IMR-90 (cell line): ENCODE data around the gene TM4SF1. TPM values are rescaled to one million over a fixed set of nuclear protein-coding genes. Genes with fewer than 3 reads are reported as not detected.

Experiments used
- ATAC-seq: fragments of 200-7000 bp; cut with Tn5 transposase; 2 replicates; pipeline ENCODE4 v1.9.1; 2020; ENCODE audit warnings: low read depth, mild to moderate bottlenecking, moderate library complexity
- BruUV-seq: library from RNA; stranded (reverse); fragments of 400-500 nt; replicated peaks from 2 replicates; lab custom pipeline; 2021; lab: Mats Ljungman, UMichigan
- CTCF ChIA-PET: fragments of 300-600 bp; formaldehyde crosslinking; extraction: SDS; loops from one replicate; lab custom pipeline; 2021; ENCODE audit warnings: antibody characterized with exemption; lab: Yijun Ruan, JAX
- POLR2A ChIA-PET: fragments of 300-600 bp; sonication (Branson Sonifier 250); formaldehyde crosslinking; loops from one replicate; lab custom pipeline; 2022; ENCODE audit warnings: antibody characterized with exemption; ENCODE audit not compliant: unreplicated experiment; lab: Charles Lee
- DNase-seq: peaks from one replicate; pipeline ENCODE4 v3.0.0; 2013
- H2AFZ ChIP-seq: replicated peaks from 2 replicates; pipeline ENCODE3; 2013; ENCODE audit warnings: low read length, mild to moderate bottlenecking; ENCODE audit not compliant: poor library complexity
- H2AK5ac ChIP-seq: 2 replicates; pipeline ENCODE4 v1.6.1; 2013; ENCODE audit warnings: low read depth, low read length, inconsistent platforms
- H2AK9ac ChIP-seq: replicated peaks from 2 replicates; pipeline ENCODE3; 2013; ENCODE audit warnings: mild to moderate bottlenecking, low read depth, low read length, moderate library complexity; ENCODE audit not compliant: poor library complexity
- H2BK120ac ChIP-seq: 2 replicates; pipeline ENCODE4 v1.6.1; 2013; ENCODE audit warnings: low read depth, low read length, inconsistent platforms
- H2BK15ac ChIP-seq: 3 replicates; pipeline ENCODE4 v1.6.1; 2013; ENCODE audit warnings: low read depth, low read length, inconsistent platforms
- H2BK20ac ChIP-seq: 2 replicates; pipeline ENCODE4 v1.6.1; 2013; ENCODE audit warnings: low read depth, mild to moderate bottlenecking, inconsistent platforms, low read length, moderate library complexity
- H2BK5ac ChIP-seq: 2 replicates; pipeline ENCODE4 v1.6.1; 2013; ENCODE audit warnings: mild to moderate bottlenecking, low read depth, low read length, inconsistent platforms; ENCODE audit not compliant: poor library complexity, severe bottlenecking
- H3K14ac ChIP-seq: replicated peaks from 2 replicates; pipeline ENCODE4 v1.6.1; 2013; ENCODE audit warnings: low read depth, low read length, inconsistent platforms
- H3K18ac ChIP-seq: 2 replicates; pipeline ENCODE4 v1.6.1; 2013; ENCODE audit warnings: low read depth, low read length, control low read depth
- H3K23ac ChIP-seq: 2 replicates; pipeline ENCODE4 v1.6.1; 2013; ENCODE audit warnings: low read depth, low read length, inconsistent platforms
- H3K27ac ChIP-seq: 2 replicates; pipeline ENCODE4 v1.5.1; 2013; ENCODE audit warnings: mild to moderate bottlenecking, control low read depth, low read length; ENCODE audit not compliant: insufficient read depth
- H3K27me3 ChIP-seq: 2 replicates; pipeline ENCODE4 v1.6.1; 2013; ENCODE audit warnings: low read length; ENCODE audit not compliant: control insufficient read depth, insufficient read depth
- H3K36me3 ChIP-seq: 2 replicates; pipeline ENCODE4 v1.6.1; 2013; ENCODE audit warnings: low read length, mixed read lengths; ENCODE audit not compliant: control insufficient read depth, insufficient read depth
- H3K4ac ChIP-seq: 2 replicates; pipeline ENCODE4 v1.6.1; 2013; ENCODE audit warnings: low read depth, low read length, inconsistent platforms
- H3K4me1 ChIP-seq: 2 replicates; pipeline ENCODE4 v1.6.1; 2013; ENCODE audit warnings: low read length, mixed read lengths; ENCODE audit not compliant: control insufficient read depth, insufficient read depth
- H3K4me2 ChIP-seq: 2 replicates; pipeline ENCODE4 v1.6.1; 2013; ENCODE audit warnings: low read depth, mild to moderate bottlenecking, control low read depth, low read length, moderate library complexity
- H3K4me3 ChIP-seq: 2 replicates; pipeline ENCODE4 v1.5.1; 2013; ENCODE audit warnings: low read depth, mild to moderate bottlenecking, control low read depth, low read length, moderate library complexity; ENCODE audit not compliant: insufficient read depth
- H3K56ac ChIP-seq: 2 replicates; pipeline ENCODE4 v1.6.1; 2013; ENCODE audit warnings: low read length, inconsistent platforms; ENCODE audit not compliant: insufficient read depth; ENCODE audit errors: extremely low read depth
- H3K79me1 ChIP-seq, 2 experiments: 2 replicates each; pipeline ENCODE4 v1.6.1; 2013; ENCODE audit warnings: low read length in 2 of 2, inconsistent platforms in 1 of 2, low read depth in 1 of 2
- H3K9ac ChIP-seq: 2 replicates; pipeline ENCODE4 v1.6.1; 2013; ENCODE audit warnings: low read depth, low read length, control low read depth
- H3K9me1 ChIP-seq: 2 replicates; pipeline ENCODE4 v1.6.1; 2013; ENCODE audit warnings: low read length, inconsistent platforms; ENCODE audit not compliant: insufficient read depth
- H3K9me3 ChIP-seq: 2 replicates; pipeline ENCODE4 v1.6.1; 2013; ENCODE audit warnings: low read length; ENCODE audit not compliant: control insufficient read depth, insufficient read depth
- H4K20me1 ChIP-seq: 2 replicates; pipeline ENCODE4 v1.6.1; 2013; ENCODE audit warnings: low read length, inconsistent platforms; ENCODE audit not compliant: insufficient read depth
- H4K5ac ChIP-seq: 2 replicates; pipeline ENCODE4 v1.6.1; 2013; ENCODE audit warnings: mild to moderate bottlenecking, low read depth, low read length, control low read depth
- H4K8ac ChIP-seq, 2 experiments: 2 replicates each; pipeline ENCODE4 v1.6.1; 2013; ENCODE audit warnings: low read depth in 2 of 2, low read length in 2 of 2, control low read depth in 1 of 2, inconsistent platforms in 1 of 2
- H4K91ac ChIP-seq: 2 replicates; pipeline ENCODE4 v1.6.1; 2013; ENCODE audit warnings: low read depth, low read length, inconsistent platforms; ENCODE audit not compliant: insufficient read depth
- CEBPB ChIP-seq: IDR thresholded peaks from 2 replicates; pipeline ENCODE4 v1.6.1; 2012; ENCODE audit warnings: low read depth, low read length, improper control_type of control experiment
- POLR2A ChIP-seq: IDR thresholded peaks from 2 replicates; pipeline ENCODE4 v1.6.1; 2012; ENCODE audit warnings: mild to moderate bottlenecking, low read depth, low read length
- RAD21 ChIP-seq: IDR thresholded peaks from 2 replicates; pipeline ENCODE4 v1.6.1; 2012; ENCODE audit warnings: low read length, improper control_type of control experiment
- WGBS, 2 experiments: methylation state at CpG; one replicate each; pipeline versions ENCODE4 v1.1.5 to v1.1.7; 2013; ENCODE audit warnings: missing lambda C conversion rate in 2 of 2; ENCODE audit not compliant: insufficient read length in 1 of 2; ENCODE audit errors: extremely low coverage in 2 of 2; 5-methylcytosine and 5-hydroxymethylcytosine counted together
- dilution Hi-C: fragments of 300-500 bp; cut with HindIII; formaldehyde crosslinking; loops from one replicate; pipeline ENCODE4 v1.14.3; 2018; ENCODE audit warnings: low sequenced_read_pairs; ENCODE audit not compliant: unreplicated experiment
- in situ Hi-C: fragments of 300-500 bp; cut with MboI; formaldehyde crosslinking; loops from 3 replicates; pipeline ENCODE4 v1.14.3; 2019; ENCODE audit warnings: low sequenced_read_pairs, inconsistent platforms, mixed read lengths
- intact Hi-C: fragments of 100-400 bp; cut with micrococcal nuclease; formaldehyde crosslinking; loops from 2 replicates; pipeline ENCODE4 v1.10.0; 2022
- polyA plus RNA-seq, 3 experiments: library from polyadenylated mRNA; depleted of rRNA; stranded (reverse); fragments of >200 nt; gene quantifications; 2 replicates each; pipeline ENCODE4 v1.2.3, GENCODE V29; 2012; ENCODE audit warnings: low replicate concordance in 1 of 3
- total RNA-seq: library from RNA; depleted of rRNA; stranded (reverse); fragments of >200 nt; gene quantifications from 2 replicates; pipeline ENCODE4 v1.2.3, GENCODE V29; 2012
- TF ChIP-seq, protein P1 (sequence below): fragments of 150-350 bp; IDR thresholded peaks from 2 replicates; pipeline ENCODE4 v1.6.1; 2017; ENCODE audit warnings: mild to moderate bottlenecking, antibody characterized with exemption, low read length, low read depth
- TF ChIP-seq, protein P2 (sequence below): fragments of 150-350 bp; IDR thresholded peaks from 2 replicates; pipeline ENCODE4 v1.6.1; 2016; ENCODE audit warnings: low read depth, mild to moderate bottlenecking, low read length, moderate library complexity, borderline replicate concordance

TM4SF1 gene
- total and polyA plus RNA-seq, 2 of the 4 experiments (the other 2 are of a cell fraction), result 232 to 302 TPM

DNA sequence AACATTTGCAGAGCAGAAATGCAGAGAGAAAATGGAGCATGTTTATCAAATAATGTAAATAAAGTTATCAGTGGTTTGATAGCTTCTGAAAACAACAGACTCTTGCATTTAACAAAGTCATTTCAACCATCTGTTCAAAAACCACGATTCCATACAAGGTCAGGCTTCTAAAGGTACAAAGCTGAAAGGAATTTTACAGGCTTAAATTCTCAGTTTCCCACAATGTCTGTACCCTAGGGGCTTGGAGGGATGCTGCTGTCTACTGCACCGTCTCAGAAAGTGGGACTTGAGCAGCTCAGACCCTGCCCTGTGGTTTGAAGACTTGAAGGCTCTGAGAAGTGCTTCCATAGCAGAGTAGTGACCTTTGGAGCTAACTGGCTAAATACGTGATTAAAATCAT lies 30.4 kb upstream of the TM4SF1 start:
- H3K56ac ChIP-seq, result peak overlapping the region; percentile 86; the same call in 1 of the 2 replicates
- peak overlapping the region; percentile 93 for H3K27ac ChIP-seq
- H2BK120ac ChIP-seq, result peak overlapping the region; percentile 97
- no peaks in the 10 kb centered on the region for H4K20me1 ChIP-seq
- no peaks in the 10 kb centered on the region for H3K9me1 ChIP-seq
- H3K4me3 ChIP-seq, result no peak overlapping the region
- peak overlapping the region; percentile 91 for H4K5ac ChIP-seq
- no peaks in the 10 kb centered on the region for H3K36me3 ChIP-seq
- H4K8ac ChIP-seq, result peak overlapping the region; percentile 74 to 98
- TF ChIP-seq POLR2A, result no peak
- TF ChIP-seq, protein P1, sequence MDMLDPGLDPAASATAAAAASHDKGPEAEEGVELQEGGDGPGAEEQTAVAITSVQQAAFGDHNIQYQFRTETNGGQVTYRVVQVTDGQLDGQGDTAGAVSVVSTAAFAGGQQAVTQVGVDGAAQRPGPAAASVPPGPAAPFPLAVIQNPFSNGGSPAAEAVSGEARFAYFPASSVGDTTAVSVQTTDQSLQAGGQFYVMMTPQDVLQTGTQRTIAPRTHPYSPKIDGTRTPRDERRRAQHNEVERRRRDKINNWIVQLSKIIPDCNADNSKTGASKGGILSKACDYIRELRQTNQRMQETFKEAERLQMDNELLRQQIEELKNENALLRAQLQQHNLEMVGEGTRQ, result no peak
- TF ChIP-seq RAD21, result no peak
- TF ChIP-seq, protein P2, sequence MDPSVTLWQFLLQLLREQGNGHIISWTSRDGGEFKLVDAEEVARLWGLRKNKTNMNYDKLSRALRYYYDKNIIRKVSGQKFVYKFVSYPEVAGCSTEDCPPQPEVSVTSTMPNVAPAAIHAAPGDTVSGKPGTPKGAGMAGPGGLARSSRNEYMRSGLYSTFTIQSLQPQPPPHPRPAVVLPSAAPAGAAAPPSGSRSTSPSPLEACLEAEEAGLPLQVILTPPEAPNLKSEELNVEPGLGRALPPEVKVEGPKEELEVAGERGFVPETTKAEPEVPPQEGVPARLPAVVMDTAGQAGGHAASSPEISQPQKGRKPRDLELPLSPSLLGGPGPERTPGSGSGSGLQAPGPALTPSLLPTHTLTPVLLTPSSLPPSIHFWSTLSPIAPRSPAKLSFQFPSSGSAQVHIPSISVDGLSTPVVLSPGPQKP, result no peak
- TF ChIP-seq CEBPB, result no peak
- H3K9me3 ChIP-seq, result no peaks in the 10 kb centered on the region
- H3K23ac ChIP-seq, result peak overlapping the region; percentile 97
- peak overlapping the region; percentile 98 for H3K4ac ChIP-seq
- ChIA-PET POLR2A (no interaction called here), CTCF (interaction anchor here (0.6 kb wide), 2 partner anchors 129 to 139 kb away, joined by 3 to 4 read pairs; no protein-coding TSS in a partner anchor)
- peak overlapping the region; percentile 81 for H2BK5ac ChIP-seq
- H4K91ac ChIP-seq, result peak overlapping the region; percentile 95
- intact Hi-C loops, result loop anchor here (5.0 kb wide), 1 partner anchor 34 kb away; no protein-coding TSS in a partner anchor
- H3K79me1 ChIP-seq, result no peaks in the 10 kb centered on the region
- peak overlapping the region; percentile 82 for H2AFZ ChIP-seq
- BruUV-seq, result no TSS peak
- peak overlapping the region; percentile 51; the same call in 1 of the 2 replicates for H3K9ac ChIP-seq
- peak overlapping the region; percentile 83 for H2AK9ac ChIP-seq
- H3K18ac ChIP-seq, result peak overlapping the region; percentile 86
- H2AK5ac ChIP-seq, result peak overlapping the region; percentile 86; the same call in 1 of the 2 replicates
- 40% methylated on average over 1 of the region's 3 CpGs; no CpG with 5 or more reads in 1 of the 2 experiments for WGBS, 2 experiments
- peak overlapping the region; percentile 99 for H2BK20ac ChIP-seq
- peak overlapping the region; percentile 96 for H3K14ac ChIP-seq
- no peaks in the 10 kb centered on the region for H3K27me3 ChIP-seq
- DNase-seq (peak; percentile 65), ATAC-seq (peak; percentile 82)
- H3K4me2 ChIP-seq, result peak overlapping the region; percentile 47
- in situ Hi-C loops, result no loop called here
- dilution Hi-C loops, result no loop called here
- peaks cover 2% of the 10 kb centered on the region for H3K4me1 ChIP-seq
- H2BK15ac ChIP-seq, result peak overlapping the region; percentile 100; the same call in 2 of the 3 replicates
